NCI-H2081 treated with DMSO at 0.1 percent for 48 hours (cell line): ENCODE measurements around the gene GDF7.

Source experiments
- DNase-seq: peaks from one replicate; lab custom pipeline; 2025; lab: John Stamatoyannopoulos, UW

The GDF7 gene

GRCh38 chr2:20666304-20667150, at the start of gene GDF7:
Gene GDF7, plus strand, starts transcription at chr2:20667144. Its CDS starts 96 bp downstream, at chr2:20667240.
- DNase-seq: no peak

GRCh38 chr2:20617892-20618467, 49.0 kb upstream of the GDF7 start:
- DNase-seq: no peak

DNA sequence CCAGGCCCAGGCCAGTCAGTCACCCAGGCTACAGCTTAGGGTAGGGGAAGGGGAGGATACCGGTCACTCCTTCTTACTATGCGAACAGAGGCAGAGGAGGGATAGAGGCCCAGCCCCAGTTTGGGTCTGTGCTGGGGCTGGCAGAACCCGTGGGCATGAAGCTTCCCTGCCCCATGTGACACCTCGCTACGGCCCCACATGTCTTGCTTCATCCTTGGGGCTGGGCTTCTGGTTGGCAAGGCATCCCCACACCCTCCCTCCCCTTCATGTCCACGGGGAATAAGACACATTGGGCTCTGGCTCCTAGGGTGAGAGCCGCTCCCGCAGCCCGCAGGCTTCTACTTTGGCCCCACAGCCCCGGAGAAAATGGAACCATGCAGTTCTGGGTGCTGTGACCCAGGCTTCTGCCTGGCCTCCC, 48.5 kb upstream of the GDF7 start:
- DNase-seq: no peak

DNA sequence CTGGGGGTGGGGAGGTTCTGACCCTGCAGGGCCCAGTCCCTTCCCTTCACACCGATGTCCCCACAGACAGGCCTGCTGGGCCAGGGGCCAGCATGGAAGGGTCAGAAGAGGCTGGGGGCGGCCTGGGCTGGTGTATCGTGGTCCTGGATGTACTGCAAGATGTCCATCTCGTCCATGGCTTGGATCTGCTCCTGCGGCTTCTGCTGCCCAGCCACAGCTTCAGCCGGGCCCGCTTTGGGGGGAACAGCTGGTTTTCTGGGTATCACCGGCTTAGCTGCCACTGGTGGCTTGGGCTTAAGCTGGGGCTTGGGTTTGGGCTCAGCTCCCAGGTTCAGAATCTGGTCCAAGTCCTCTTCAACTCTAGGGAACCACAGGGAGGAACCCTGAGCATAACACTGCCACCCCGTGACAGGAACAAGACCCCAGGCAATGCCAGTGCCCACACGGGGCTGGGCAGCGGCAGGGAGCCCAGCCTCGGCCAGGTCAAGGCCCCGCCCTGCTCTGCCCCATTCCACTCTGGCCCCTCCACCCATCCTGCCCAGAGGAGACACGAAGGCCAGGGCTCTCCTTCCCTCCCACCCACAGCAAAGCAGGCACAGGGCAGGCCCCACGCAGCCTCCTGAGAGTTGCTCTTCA, 47.9 kb upstream of the GDF7 start:
- DNase-seq: no peak

- no peak for DNase-seq
Observed at GRCh38 chr2:20619624-20620024, 47.3 kb upstream of the GDF7 start.

DNA sequence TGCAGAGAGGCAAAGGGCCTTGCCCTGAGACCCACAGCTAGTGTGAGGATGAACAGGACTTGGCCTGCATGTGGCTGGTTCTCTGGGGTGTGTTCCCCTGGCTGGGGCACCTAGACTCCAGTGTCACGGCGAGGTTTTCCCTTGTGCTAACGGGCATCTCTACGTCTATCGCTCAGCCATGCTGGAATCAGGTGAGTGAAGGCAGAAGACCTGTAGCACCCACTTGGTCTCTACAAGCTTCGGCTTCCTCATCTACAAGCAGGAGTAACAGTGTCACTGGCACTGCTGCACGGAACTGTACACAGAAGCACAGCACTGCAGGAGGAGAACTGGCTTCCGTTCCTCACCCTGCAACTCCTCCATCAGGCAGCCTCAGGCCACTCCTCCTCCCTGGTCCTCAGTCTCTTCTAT, 46.7 kb upstream of the GDF7 start:
- no peak for DNase-seq

- DNase-seq: no peak
Observed at GRCh38 chr2:20620696-20621365, 46.1 kb upstream of the GDF7 start.

- DNase-seq: no peak
Observed at GRCh38 chr2:20621366-20622295, 45.3 kb upstream of the GDF7 start.

GRCh38 chr2:20622296-20622686, 44.7 kb upstream of the GDF7 start:
- DNase-seq: no peak

DNA sequence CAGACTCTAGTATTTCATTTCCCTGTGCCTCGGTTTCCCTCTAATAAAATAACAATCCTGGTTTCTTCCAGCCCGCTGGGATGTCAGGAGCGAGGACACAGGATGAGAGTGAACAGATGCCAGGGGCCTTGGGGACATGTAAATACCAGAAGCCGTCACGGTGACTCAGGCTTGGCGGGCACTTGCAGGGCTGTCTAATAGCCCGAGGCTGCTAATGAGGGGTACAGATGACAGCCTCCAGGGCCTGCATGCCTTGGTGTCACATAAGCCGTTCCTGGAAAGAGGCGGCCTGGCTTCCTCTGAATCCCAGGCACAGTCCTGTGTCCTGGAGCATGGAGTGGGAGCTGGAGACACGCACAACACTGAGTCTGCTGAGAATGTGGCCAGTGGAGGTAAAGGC, 44.2 kb upstream of the GDF7 start:
- DNase-seq: no peak

DNA sequence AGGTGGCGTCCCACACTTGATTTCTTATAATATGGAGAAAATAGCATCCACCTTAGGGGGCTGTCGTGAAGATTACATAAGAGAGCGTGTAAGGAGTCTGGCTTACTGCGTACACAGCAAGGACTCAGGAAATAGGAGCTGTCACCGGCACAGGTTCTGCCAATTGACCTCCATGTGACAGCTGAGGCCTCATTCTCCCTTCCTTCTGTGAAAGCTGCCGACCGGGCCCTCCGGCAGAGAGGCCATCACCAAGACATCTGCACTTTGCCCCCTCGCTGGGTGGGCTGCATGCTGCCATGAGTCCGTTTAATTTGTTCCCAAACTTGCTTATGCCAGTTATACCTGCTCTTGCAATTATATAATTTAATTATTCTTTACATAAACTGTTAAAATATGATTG, 43.7 kb upstream of the GDF7 start:
- no peak for DNase-seq

DNA sequence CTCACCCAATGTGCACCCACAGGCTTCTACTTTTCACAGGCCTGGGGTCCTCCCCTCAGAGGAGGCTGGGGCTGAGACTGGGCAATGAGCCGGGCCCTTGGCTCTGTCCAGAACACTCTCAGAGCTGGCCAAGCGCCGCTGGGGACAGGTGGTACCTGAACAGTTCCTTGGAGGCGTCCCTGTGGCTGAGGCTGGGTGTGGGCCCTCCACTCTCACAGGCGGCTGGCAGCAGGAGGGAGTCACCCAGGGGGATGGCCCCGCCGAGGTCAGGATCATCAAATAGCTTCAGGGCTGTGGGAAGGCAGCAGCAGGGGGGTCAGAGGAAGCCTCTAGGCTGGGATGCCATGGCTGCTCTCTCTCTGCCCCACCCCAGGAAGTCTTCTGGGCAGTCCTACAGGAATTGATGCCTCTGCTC, 43.2 kb upstream of the GDF7 start:
- no peak for DNase-seq

GRCh38 chr2:20624156-20624883, 42.6 kb upstream of the GDF7 start:
- DNase-seq: no peak

- no peak for DNase-seq
Observed at GRCh38 chr2:20624884-20625485, 42.0 kb upstream of the GDF7 start.

DNA sequence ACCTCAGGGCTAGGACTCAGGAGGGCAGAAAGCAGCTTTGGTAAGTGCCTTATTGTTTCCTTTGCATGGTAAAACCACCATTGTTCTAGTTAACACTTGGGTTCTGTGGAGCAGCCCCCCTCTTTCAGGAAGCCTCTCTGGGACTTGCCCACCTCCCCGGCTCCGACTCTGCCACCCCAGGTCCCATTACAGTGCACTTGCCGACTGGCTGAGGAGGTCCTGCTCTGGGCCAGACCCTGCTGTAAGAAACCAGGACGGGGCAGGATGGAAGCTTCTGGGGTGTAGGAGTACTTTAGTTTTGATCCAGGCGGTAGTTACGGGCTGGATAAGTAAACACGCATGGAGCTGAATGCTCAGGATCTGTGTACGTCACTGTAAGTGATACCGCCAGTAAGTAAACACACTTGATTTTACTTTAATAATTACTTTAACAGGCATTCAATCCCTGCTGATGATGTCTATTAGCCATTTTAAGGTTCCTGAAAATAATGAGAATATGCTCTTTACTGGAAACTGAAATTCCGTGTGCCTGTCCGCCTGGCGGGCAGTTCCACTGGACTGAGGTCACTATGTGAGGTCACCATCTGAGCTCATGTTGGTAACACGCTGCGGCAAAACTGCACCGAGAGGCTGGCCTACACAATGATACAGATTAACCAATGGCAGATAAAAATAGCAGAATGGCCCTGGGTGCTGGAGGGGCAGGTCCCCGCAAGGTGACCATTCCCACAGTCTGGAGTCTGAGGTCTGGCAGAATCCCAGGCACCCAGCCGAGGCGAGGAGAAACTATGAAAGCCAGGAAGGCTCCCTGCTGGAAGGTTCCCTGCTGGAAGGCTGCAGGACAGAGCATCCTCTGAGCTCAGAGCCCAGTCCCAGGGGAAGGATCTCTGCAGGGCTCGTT, 41.2 kb upstream of the GDF7 start:
- no peak for DNase-seq

- DNase-seq: no peak
Observed at GRCh38 chr2:20626392-20626697, 40.6 kb upstream of the GDF7 start.

GRCh38 chr2:20626698-20627513, 40.0 kb upstream of the GDF7 start:
- DNase-seq: no peak

GRCh38 chr2:20627712-20628380, 39.1 kb upstream of the GDF7 start:
- DNase-seq: no peak
